MM.1S (cell line): ENCODE data around the gene PDE10A.
"Not testable (repeated sequence)": the region's sequence is repeated elsewhere in the genome, so short reads cannot be mapped to it uniquely, and the experiment has no call there.

ENCODE experiments used
- DNase-seq: peaks from one replicate; pipeline ENCODE4 v3.0.0-alpha.2; 2015
- H2AFZ ChIP-seq: fragments of 300-600 bp; sonication (generic); 2 replicates; pipeline ENCODE4 v1.6.0; 2016; ENCODE audit warnings: antibody characterized with exemption, low read length
- H3F3A ChIP-seq: fragments of 300-600 bp; sonication (generic); 2 replicates; pipeline ENCODE4 v1.6.1; 2016; ENCODE audit warnings: mild to moderate bottlenecking, antibody characterized with exemption, low read length, moderate library complexity, mixed read lengths; ENCODE audit not compliant: insufficient read depth
- H3K27ac ChIP-seq: fragments of 300-600 bp; sonication (generic); 2 replicates; pipeline ENCODE4 v1.5.1; 2016; ENCODE audit warnings: mild to moderate bottlenecking, low read length
- H3K27me3 ChIP-seq: fragments of 300-600 bp; sonication (generic); replicated peaks from 2 replicates; pipeline ENCODE4 v1.6.0; 2016; ENCODE audit warnings: low read length; ENCODE audit not compliant: insufficient read depth
- H3K36me3 ChIP-seq: fragments of 300-600 bp; sonication (generic); replicated peaks from 2 replicates; pipeline ENCODE4 v1.6.1; 2016; ENCODE audit warnings: mild to moderate bottlenecking, low read length, mixed read lengths; ENCODE audit not compliant: insufficient read depth
- H3K4me1 ChIP-seq: fragments of 300-600 bp; sonication (generic); 2 replicates; pipeline ENCODE4 v1.6.1; 2016; ENCODE audit warnings: low read length, mixed read lengths
- H3K4me2 ChIP-seq: fragments of 300-600 bp; sonication (generic); 2 replicates; pipeline ENCODE4 v1.6.0; 2016; ENCODE audit warnings: low read depth, low read length
- H3K4me3 ChIP-seq: fragments of 300-600 bp; sonication (generic); 2 replicates; pipeline ENCODE4 v1.5.1; 2016; ENCODE audit warnings: low read length, mixed read lengths
- H3K79me2 ChIP-seq: fragments of 300-600 bp; sonication (generic); 2 replicates; pipeline ENCODE4 v1.6.1; 2016; ENCODE audit warnings: mixed run types, low read length, mixed read lengths
- H3K9ac ChIP-seq: fragments of 300-600 bp; sonication (generic); 2 replicates; pipeline ENCODE4 v1.6.1; 2016; ENCODE audit warnings: low read length, mixed read lengths
- H3K9me2 ChIP-seq: fragments of 300-600 bp; sonication (generic); replicated peaks from 2 replicates; pipeline ENCODE4 v1.6.1; 2016; ENCODE audit warnings: mild to moderate bottlenecking, low read length, mixed read lengths; ENCODE audit not compliant: insufficient read depth
- H3K9me3 ChIP-seq: fragments of 300-600 bp; sonication (generic); replicated peaks from 2 replicates; pipeline ENCODE4 v1.6.1; 2016; ENCODE audit warnings: mild to moderate bottlenecking, low read length, mixed read lengths; ENCODE audit not compliant: insufficient read depth
- H4K20me1 ChIP-seq: fragments of 300-600 bp; sonication (generic); 2 replicates; pipeline ENCODE4 v1.6.1; 2016; ENCODE audit warnings: mild to moderate bottlenecking, low read length, moderate library complexity, mixed read lengths; ENCODE audit not compliant: insufficient read depth
- EZH2 ChIP-seq: fragments of 300-600 bp; sonication (generic); optimal IDR thresholded peaks from 2 replicates; pipeline ENCODE3; 2017; ENCODE audit warnings: low read depth, mild to moderate bottlenecking, antibody characterized with exemption, low read length, mixed read lengths
- EZH2phosphoT487 ChIP-seq: fragments of 300-600 bp; sonication (generic); IDR thresholded peaks from 2 replicates; pipeline ENCODE4 v1.6.1; 2018; ENCODE audit warnings: antibody characterized with exemption, low read length
- TF ChIP-seq, protein P1 (sequence below): fragments of 300-600 bp; sonication (generic); IDR thresholded peaks from 2 replicates; pipeline ENCODE4 v1.5.1; 2016; ENCODE audit warnings: antibody characterized with exemption, low read length, mixed read lengths

Gene PDE10A

DNA sequence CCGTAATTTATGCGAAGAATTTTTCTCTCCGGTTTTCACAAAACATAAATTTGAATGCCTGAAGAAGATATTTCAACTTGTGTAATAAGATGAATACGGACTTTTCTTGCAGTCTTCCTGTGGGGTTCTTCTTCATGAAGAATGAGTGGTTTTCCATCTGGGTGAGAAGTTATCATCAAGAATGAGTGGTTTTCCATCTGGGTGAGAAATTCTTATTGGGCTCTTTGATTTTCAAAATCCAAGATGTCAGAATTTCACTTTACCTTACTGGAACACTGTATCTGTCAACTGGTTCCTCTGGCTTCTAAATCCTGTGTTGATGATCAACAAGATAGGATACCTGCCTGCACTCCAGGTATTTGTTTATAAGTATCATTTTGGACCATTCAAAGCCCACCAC lies 193.6 kb downstream of the PDE10A start:
- Histone ChIP-seq H3K9me3 (no peaks in the 10 kb centered on the region), H3K9ac (no peak overlapping the region), H3K4me2 (no peak overlapping the region), H3K4me3 (no peak overlapping the region), H3K9me2 (no peaks in the 10 kb centered on the region), H4K20me1 (no peaks in the 10 kb centered on the region), H3K4me1 (no peaks in the 10 kb centered on the region), H3F3A (no peaks in the 10 kb centered on the region), H3K79me2 (no peaks in the 10 kb centered on the region), H3K36me3 (no peaks in the 10 kb centered on the region), H2AFZ (no peak overlapping the region), H3K27me3 (no peaks in the 10 kb centered on the region), H3K27ac (no peak overlapping the region)
- DNase-seq: no peak
- TF ChIP-seq EZH2 (no peak), EZH2phosphoT487 (no peak)
- TF ChIP-seq, protein P1, sequence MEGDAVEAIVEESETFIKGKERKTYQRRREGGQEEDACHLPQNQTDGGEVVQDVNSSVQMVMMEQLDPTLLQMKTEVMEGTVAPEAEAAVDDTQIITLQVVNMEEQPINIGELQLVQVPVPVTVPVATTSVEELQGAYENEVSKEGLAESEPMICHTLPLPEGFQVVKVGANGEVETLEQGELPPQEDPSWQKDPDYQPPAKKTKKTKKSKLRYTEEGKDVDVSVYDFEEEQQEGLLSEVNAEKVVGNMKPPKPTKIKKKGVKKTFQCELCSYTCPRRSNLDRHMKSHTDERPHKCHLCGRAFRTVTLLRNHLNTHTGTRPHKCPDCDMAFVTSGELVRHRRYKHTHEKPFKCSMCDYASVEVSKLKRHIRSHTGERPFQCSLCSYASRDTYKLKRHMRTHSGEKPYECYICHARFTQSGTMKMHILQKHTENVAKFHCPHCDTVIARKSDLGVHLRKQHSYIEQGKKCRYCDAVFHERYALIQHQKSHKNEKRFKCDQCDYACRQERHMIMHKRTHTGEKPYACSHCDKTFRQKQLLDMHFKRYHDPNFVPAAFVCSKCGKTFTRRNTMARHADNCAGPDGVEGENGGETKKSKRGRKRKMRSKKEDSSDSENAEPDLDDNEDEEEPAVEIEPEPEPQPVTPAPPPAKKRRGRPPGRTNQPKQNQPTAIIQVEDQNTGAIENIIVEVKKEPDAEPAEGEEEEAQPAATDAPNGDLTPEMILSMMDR: no peak

DNA sequence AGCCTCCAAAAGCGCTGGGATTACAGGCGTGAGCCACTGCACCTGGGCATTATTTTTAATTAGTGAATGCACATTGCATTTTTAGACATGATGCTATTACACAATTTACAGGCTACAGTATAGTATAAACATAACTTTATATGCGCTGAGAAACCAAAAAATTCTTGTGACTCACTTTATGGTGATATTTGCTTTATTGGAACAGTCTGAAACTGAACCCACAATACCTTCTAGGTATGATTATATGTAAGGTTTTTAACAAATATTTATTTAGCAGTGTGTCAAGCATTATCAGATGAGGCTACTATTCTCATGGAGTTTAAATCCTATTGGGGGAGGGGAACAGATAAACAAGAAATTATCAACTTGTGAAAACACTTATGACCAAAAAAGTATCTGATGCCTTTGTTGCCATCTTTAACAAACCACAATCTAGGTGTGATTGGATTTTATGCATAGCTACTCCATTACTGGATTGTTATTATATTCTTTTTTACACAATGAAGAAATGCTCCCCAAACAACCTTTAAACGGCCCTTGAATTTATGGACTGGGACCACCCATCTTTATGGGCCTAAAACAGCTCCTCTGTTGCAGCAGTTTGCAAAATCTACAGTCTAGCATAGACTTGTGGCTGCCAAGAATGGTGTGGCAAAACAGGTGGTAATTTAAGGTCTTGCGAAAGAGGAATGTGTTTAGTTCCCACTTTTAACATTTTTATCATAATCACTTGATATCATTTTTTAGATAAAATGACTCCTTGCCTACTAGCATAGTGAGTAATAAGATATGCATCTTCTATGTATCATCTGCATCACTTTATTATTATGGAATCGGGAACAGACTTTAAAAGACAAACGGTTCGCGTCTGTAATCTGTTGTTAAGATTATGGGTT lies 194.5 kb downstream of the PDE10A start:
- Histone ChIP-seq H3K9me3 (no peaks in the 10 kb centered on the region), H3K9ac (no peak overlapping the region), H2AFZ (no peak overlapping the region), H3F3A (no peaks in the 10 kb centered on the region), H3K27ac (no peak overlapping the region), H3K4me3 (no peak overlapping the region), H3K4me1 (no peaks in the 10 kb centered on the region), H4K20me1 (no peaks in the 10 kb centered on the region), H3K4me2 (no peak overlapping the region), H3K36me3 (no peaks in the 10 kb centered on the region), H3K27me3 (no peaks in the 10 kb centered on the region), H3K9me2 (no peaks in the 10 kb centered on the region), H3K79me2 (no peaks in the 10 kb centered on the region)
- TF ChIP-seq EZH2phosphoT487 (no peak), EZH2 (no peak)
- TF ChIP-seq, protein P1: no peak
- DNase-seq: no peak

DNA sequence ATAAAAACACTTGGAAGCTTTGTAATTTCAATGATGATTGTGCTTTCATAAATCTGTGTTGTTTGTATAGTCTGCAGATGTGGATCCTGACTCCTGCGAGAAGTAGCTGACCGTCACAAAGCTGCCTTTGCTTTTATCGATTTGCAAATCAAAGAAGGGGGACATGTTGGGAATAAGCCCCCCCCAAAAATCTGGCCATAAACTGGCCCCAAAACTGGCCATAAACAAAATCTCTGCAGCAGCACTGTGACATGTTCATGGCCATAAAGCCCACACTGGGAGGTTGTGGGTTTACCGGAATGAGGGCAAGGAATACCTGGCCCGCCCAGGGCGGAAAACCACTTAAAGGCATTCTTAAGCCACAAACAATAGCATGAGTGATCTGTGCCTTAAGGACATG lies 199.5 kb downstream of the PDE10A start:
- not testable (repeated sequence) for DNase-seq, H2AFZ ChIP-seq, H3K27ac ChIP-seq

DNA sequence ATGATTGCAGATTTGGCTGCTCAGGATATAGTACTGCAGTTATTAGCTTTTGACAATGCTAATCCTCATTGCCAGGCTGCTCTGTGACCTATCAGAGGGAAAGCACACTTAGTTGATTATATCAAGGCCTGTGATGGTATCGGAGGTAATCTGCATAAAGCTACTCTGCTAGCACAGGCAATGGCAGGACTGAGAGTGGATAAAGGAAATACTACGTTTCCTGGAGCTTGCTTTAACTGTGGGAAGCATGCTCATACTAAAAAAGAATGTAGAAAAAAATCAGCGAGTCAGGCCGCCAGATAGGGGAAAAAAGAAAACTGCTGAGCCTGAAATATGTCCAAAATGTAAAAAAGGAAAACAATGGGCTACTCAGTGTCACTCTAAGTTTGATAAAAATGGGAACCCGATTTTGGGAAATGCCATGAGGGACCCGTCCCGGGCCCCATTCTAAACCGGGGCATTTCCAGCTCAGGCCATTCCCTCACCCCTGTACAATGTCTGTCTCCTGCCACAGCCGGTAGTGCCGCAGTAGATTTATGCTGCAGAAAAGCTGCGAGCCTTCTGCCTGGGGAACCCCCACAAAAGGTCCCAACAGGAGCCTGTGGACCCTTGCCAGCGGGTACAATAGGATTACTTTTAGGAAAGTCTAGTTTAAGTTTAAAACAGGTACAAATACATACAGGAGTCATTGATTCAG lies 203.3 kb downstream of the PDE10A start:
- not testable (repeated sequence) for H3K36me3 ChIP-seq, H3K4me3 ChIP-seq, H3K9me3 ChIP-seq, H3K27ac ChIP-seq, H3K4me1 ChIP-seq, DNase-seq, H3K4me2 ChIP-seq, H4K20me1 ChIP-seq, H3K27me3 ChIP-seq, H3K9ac ChIP-seq, H3F3A ChIP-seq, H3K79me2 ChIP-seq, H2AFZ ChIP-seq, H3K9me2 ChIP-seq

More for the DNA sequence above, 199.5 kb downstream of the PDE10A start:
- not testable (repeated sequence) for H3K9me3 ChIP-seq, H3K4me3 ChIP-seq, H4K20me1 ChIP-seq, H3K4me1 ChIP-seq, H3K79me2 ChIP-seq, H3K9me2 ChIP-seq, H3K9ac ChIP-seq, H3F3A ChIP-seq, H3K4me2 ChIP-seq, H3K36me3 ChIP-seq, H3K27me3 ChIP-seq
